ENCODE results near the gene ILDR2.

The ILDR2 gene

DNA sequence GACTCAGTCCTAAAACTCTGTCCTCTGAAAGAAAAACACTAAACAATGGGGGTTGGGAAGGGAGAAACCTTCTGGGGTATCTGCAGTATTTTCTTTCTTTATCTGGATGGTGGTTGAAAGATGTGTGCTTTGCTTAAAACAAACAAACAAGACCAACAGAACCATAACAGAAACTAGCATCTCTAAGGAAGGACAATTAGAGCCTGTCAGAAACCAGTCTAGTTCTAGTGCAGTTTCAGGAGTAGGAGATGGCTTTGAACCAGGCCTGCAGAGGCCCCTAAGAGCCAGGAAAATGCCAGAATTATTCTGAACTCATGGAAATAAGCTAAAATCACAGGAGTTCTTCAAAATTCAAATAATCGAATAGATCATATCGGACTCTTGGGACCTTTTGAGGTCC lies 18.5 kb downstream of the ILDR2 start:
- no peak overlapping the region for H2BK12ac ChIP-seq (ENCODE audit: low read length)
- H3K27ac ChIP-seq (replicated peaks; ENCODE audit: low read length) = no peak overlapping the region
- no peak overlapping the region for H3K4me2 ChIP-seq (ENCODE audit: insufficient read depth, low read length, poor library complexity, severe bottlenecking)
- H3K9me3 ChIP-seq (replicated peaks in 1 of 2; ENCODE audit: control insufficient read depth in 2 of 2, insufficient read depth in 1 of 2, low read depth in 1 of 2, low read length in 2 of 2) = no peaks in the 10 kb centered on the region
- no peak overlapping the region for H3K4me3 ChIP-seq (ENCODE audit: low read length in 2 of 2)
- peaks cover 0 to 3% (median 0%) of the 10 kb centered on the region in 3 experiments for H3K27me3 ChIP-seq (ENCODE audit: control insufficient read depth in 3 of 3, insufficient read depth in 3 of 3, low read depth in 1 of 3, low read length in 3 of 3)
- no peak overlapping the region for H3K9ac ChIP-seq (ENCODE audit: low read depth, low read length, poor library complexity)
- H4K91ac ChIP-seq (ENCODE audit: low read depth, low read length, poor library complexity) = no peak overlapping the region
- no peak overlapping the region for H3K18ac ChIP-seq (ENCODE audit: low read length)
- no peak overlapping the region for H3K14ac ChIP-seq (ENCODE audit: low read length)
- H3K4ac ChIP-seq (ENCODE audit: low read length) = no peak overlapping the region
- H3K4me1 ChIP-seq (ENCODE audit: control insufficient read depth in 2 of 2, insufficient read depth in 1 of 2, low read depth in 1 of 2, low read length in 2 of 2) = peaks cover 7 to 12% of the 10 kb centered on the region in 2 donors
- WGBS, 2 donors (ENCODE audit: extremely low coverage in 2 of 2, insufficient read length in 2 of 2, insufficient replicate concordance in 1 of 2) = no CpG with 5 or more reads among the region's 2 CpGs
- H3K79me1 ChIP-seq (ENCODE audit: low read depth, low read length) = no peaks in the 10 kb centered on the region
- no peak overlapping the region for H2BK15ac ChIP-seq (ENCODE audit: low read length)
- H2BK5ac ChIP-seq (ENCODE audit: low read length) = no peak overlapping the region
- no peak overlapping the region for H2AFZ ChIP-seq (ENCODE audit: low read length)
- DNase-seq (ENCODE audit: low spot score) = no peak
- H3K36me3 ChIP-seq (replicated peaks in 1 of 2; ENCODE audit: control insufficient read depth in 2 of 2, insufficient read depth in 2 of 2, low read length in 2 of 2) = peaks cover 3 to 22% of the 10 kb centered on the region in 2 donors
- no peak overlapping the region for H4K8ac ChIP-seq (ENCODE audit: low read depth, low read length)
- no peak overlapping the region for H3K23ac ChIP-seq (ENCODE audit: low read depth, low read length, poor library complexity)
- no peak overlapping the region for H2BK120ac ChIP-seq (ENCODE audit: low read depth, low read length)
- H2AK5ac ChIP-seq (ENCODE audit: low read depth, low read length) = no peak overlapping the region

DNA sequence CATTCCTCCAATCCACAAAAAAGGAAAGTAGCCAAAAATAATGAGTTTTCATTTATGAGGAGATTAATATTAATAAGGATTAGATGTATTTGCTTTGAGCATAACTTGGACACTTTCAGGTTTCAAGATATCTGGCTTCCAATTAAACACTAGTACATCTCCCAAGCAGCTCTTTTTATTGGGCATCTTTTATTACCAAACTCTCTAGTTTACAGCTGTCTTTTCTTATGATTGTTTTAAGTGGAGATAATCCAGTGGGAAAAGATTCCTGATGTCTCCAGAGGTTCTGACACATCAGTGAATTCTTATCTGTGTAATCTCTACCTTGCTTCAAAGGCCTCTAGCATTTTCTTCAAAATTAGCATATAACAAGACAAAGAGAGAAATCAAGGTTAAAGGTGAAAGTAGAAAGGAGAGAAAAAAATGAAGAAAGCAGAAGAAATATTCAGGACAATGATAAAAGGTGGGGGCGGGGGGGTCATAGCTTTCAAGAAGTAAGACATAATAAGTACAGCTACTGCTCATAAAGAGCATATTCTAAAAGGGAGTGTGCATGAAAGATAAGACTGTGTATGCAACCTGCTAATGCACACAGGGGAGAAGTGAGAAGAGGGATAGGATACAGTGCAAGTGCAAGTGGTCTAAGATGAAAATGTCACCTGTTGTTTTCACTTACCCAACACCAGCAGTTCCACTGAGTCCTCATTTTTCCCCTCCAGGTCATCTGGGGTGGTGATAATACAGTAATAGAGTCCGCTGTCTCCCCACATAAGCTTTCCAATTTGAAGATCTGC lies 19.1 kb downstream of the ILDR2 start:
- no peak overlapping the region for H2BK5ac ChIP-seq (ENCODE audit: low read length)
- H2BK120ac ChIP-seq (ENCODE audit: low read depth, low read length) = no peak overlapping the region
- no peaks in the 10 kb centered on the region for H3K79me1 ChIP-seq (ENCODE audit: low read depth, low read length)
- no peak overlapping the region for H2BK12ac ChIP-seq (ENCODE audit: low read length)
- no peak overlapping the region for H2AK5ac ChIP-seq (ENCODE audit: low read depth, low read length)
- no peak overlapping the region for H3K18ac ChIP-seq (ENCODE audit: low read length)
- H3K36me3 ChIP-seq (replicated peaks in 1 of 2; ENCODE audit: control insufficient read depth in 2 of 2, insufficient read depth in 2 of 2, low read length in 2 of 2) = peaks cover 3 to 22% of the 10 kb centered on the region in 2 donors
- H4K91ac ChIP-seq (ENCODE audit: low read depth, low read length, poor library complexity) = no peak overlapping the region
- H3K4me2 ChIP-seq (ENCODE audit: insufficient read depth, low read length, poor library complexity, severe bottlenecking) = no peak overlapping the region
- no peak overlapping the region for H2AFZ ChIP-seq (ENCODE audit: low read length)
- H4K8ac ChIP-seq (ENCODE audit: low read depth, low read length) = no peak overlapping the region
- H3K4me1 ChIP-seq (ENCODE audit: control insufficient read depth in 2 of 2, insufficient read depth in 1 of 2, low read depth in 1 of 2, low read length in 2 of 2) = peaks cover 7 to 19% of the 10 kb centered on the region in 2 donors
- H3K27me3 ChIP-seq (ENCODE audit: control insufficient read depth in 3 of 3, insufficient read depth in 3 of 3, low read depth in 1 of 3, low read length in 3 of 3) = peaks cover 0 to 3% (median 0%) of the 10 kb centered on the region in 3 experiments
- H3K9ac ChIP-seq (ENCODE audit: low read depth, low read length, poor library complexity) = no peak overlapping the region
- no peak overlapping the region for H2BK15ac ChIP-seq (ENCODE audit: low read length)
- H3K9me3 ChIP-seq (replicated peaks in 1 of 2; ENCODE audit: control insufficient read depth in 2 of 2, insufficient read depth in 1 of 2, low read depth in 1 of 2, low read length in 2 of 2) = no peaks in the 10 kb centered on the region
- no peak overlapping the region for H3K27ac ChIP-seq (replicated peaks; ENCODE audit: low read length)
- no peak for DNase-seq (ENCODE audit: low spot score)
- H3K23ac ChIP-seq (ENCODE audit: low read depth, low read length, poor library complexity) = no peak overlapping the region
- no peak overlapping the region for H3K4ac ChIP-seq (ENCODE audit: low read length)
- H3K4me3 ChIP-seq (ENCODE audit: low read length in 2 of 2) = no peak overlapping the region
- no CpG with 5 or more reads among the region's 2 CpGs for WGBS, 2 donors (ENCODE audit: extremely low coverage in 2 of 2, insufficient read length in 2 of 2, insufficient replicate concordance in 1 of 2)
- no peak overlapping the region for H3K14ac ChIP-seq (ENCODE audit: low read length)

DNA sequence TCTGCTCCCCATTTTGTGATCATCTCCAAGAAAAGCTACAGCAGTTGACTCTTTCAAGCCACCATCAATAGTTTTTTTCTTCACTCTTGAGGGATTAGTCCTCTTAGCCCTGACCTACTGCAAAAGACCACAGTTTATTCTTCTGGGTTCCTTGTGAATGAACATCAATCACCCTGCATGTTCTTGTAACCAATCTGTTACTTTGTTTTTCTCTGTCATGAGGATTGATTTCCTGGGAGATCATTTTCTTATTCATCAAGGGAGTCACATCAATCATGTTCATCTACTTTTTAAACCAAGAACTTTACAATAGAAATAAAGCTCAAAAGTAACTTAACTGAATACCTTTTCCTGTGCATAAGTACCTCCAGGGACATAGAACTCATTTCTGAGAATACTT lies 21.8 kb downstream of the ILDR2 start:
- no peak overlapping the region for H3K9ac ChIP-seq (ENCODE audit: low read depth, low read length, poor library complexity)
- H3K4me2 ChIP-seq (ENCODE audit: insufficient read depth, low read length, poor library complexity, severe bottlenecking) = no peak overlapping the region
- no peak overlapping the region for H3K14ac ChIP-seq (ENCODE audit: low read length)
- H3K23ac ChIP-seq (ENCODE audit: low read depth, low read length, poor library complexity) = no peak overlapping the region
- H3K79me1 ChIP-seq (ENCODE audit: low read depth, low read length) = no peaks in the 10 kb centered on the region
- DNase-seq (ENCODE audit: low spot score) = no peak
- H2BK15ac ChIP-seq (ENCODE audit: low read length) = no peak overlapping the region
- H3K4ac ChIP-seq (ENCODE audit: low read length) = no peak overlapping the region
- H4K91ac ChIP-seq (ENCODE audit: low read depth, low read length, poor library complexity) = no peak overlapping the region
- peaks cover 0 to 3% (median 0%) of the 10 kb centered on the region in 3 experiments for H3K27me3 ChIP-seq (ENCODE audit: control insufficient read depth in 3 of 3, insufficient read depth in 3 of 3, low read depth in 1 of 3, low read length in 3 of 3)
- no peak overlapping the region for H4K8ac ChIP-seq (ENCODE audit: low read depth, low read length)
- no peak overlapping the region for H2BK120ac ChIP-seq (ENCODE audit: low read depth, low read length)
- no peak overlapping the region for H2BK5ac ChIP-seq (ENCODE audit: low read length)
- no peak overlapping the region for H3K18ac ChIP-seq (ENCODE audit: low read length)
- no peaks in the 10 kb centered on the region for H3K9me3 ChIP-seq (replicated peaks in 1 of 2; ENCODE audit: control insufficient read depth in 2 of 2, insufficient read depth in 1 of 2, low read depth in 1 of 2, low read length in 2 of 2)
- H2AFZ ChIP-seq (ENCODE audit: low read length) = no peak overlapping the region
- H2AK5ac ChIP-seq (ENCODE audit: low read depth, low read length) = no peak overlapping the region
- no peak overlapping the region for H2BK12ac ChIP-seq (ENCODE audit: low read length)
- no peak overlapping the region for H3K27ac ChIP-seq (replicated peaks; ENCODE audit: low read length)
- no peak overlapping the region for H3K4me3 ChIP-seq (ENCODE audit: low read length in 2 of 2)
- H3K4me1 ChIP-seq (ENCODE audit: control insufficient read depth in 2 of 2, insufficient read depth in 1 of 2, low read depth in 1 of 2, low read length in 2 of 2) = peaks cover 24 to 44% of the 10 kb centered on the region in 2 donors
- peaks cover 3 to 22% of the 10 kb centered on the region in 2 donors for H3K36me3 ChIP-seq (replicated peaks in 1 of 2; ENCODE audit: control insufficient read depth in 2 of 2, insufficient read depth in 2 of 2, low read length in 2 of 2)

DNA sequence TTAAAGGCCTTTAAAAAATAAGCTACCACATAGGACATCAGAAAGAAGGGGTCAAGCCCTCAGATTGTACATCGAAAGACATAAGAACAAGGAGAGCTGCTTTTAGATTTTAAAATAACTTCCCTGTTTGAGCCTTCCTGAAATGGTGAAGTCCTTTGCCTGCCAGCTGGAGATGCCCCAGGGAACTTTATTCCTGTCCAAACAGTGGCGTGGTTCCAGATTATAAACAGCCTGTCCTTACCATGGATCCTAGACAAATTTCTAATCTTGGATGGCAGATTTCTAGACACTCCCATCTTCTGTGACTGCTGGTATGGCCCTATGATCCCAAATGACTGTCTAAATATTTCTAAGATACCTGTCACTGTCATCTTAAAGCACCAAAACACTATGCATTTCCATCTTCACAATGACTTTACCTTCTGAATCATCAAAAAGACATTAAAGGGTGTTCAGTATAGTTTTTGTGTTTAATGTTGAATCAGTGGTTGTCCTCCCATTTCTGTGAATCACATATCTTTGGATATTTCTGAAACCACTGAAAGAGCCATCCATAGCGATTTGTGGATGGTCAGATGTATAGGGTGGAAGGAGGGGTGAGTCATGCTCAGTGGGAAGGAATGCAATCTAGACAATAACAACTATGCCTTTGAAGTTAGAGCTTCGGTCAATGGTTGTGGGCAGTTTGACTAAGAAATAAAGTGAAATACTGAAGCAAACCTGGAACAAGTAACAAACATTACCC lies 23.2 kb downstream of the ILDR2 start:
- Histone ChIP-seq H3K4ac (ENCODE audit: low read length) (no peak overlapping the region), H4K8ac (ENCODE audit: low read depth, low read length) (no peak overlapping the region), H3K9me3 (replicated peaks in 1 of 2; ENCODE audit: control insufficient read depth in 2 of 2, insufficient read depth in 1 of 2, low read depth in 1 of 2, low read length in 2 of 2) (no peaks in the 10 kb centered on the region), H3K4me1 (ENCODE audit: control insufficient read depth in 2 of 2, insufficient read depth in 1 of 2, low read depth in 1 of 2, low read length in 2 of 2) (peaks cover 32 to 54% of the 10 kb centered on the region in 2 donors), H3K9ac (ENCODE audit: low read depth, low read length, poor library complexity) (no peak overlapping the region), H4K91ac (ENCODE audit: low read depth, low read length, poor library complexity) (peak overlapping the region; percentile 35), H3K36me3 (replicated peaks in 1 of 2; ENCODE audit: control insufficient read depth in 2 of 2, insufficient read depth in 2 of 2, low read length in 2 of 2) (peaks cover 2 to 13% of the 10 kb centered on the region in 2 donors), H2BK120ac (ENCODE audit: low read depth, low read length) (no peak overlapping the region), H3K18ac (ENCODE audit: low read length) (no peak overlapping the region), H3K23ac (ENCODE audit: low read depth, low read length, poor library complexity) (no peak overlapping the region), H3K79me1 (ENCODE audit: low read depth, low read length) (no peaks in the 10 kb centered on the region), H2BK15ac (ENCODE audit: low read length) (no peak overlapping the region), H2AFZ (ENCODE audit: low read length) (no peak overlapping the region), H3K27me3 (ENCODE audit: control insufficient read depth in 3 of 3, insufficient read depth in 3 of 3, low read depth in 1 of 3, low read length in 3 of 3) (no peaks in the 10 kb centered on the region), H2BK12ac (ENCODE audit: low read length) (peak overlapping the region; percentile 63), H3K4me2 (ENCODE audit: insufficient read depth, low read length, poor library complexity, severe bottlenecking) (no peak overlapping the region), H3K14ac (ENCODE audit: low read length) (no peak overlapping the region), H2BK5ac (ENCODE audit: low read length) (no peak overlapping the region), H3K4me3 (ENCODE audit: low read length in 2 of 2) (no peak overlapping the region), H3K27ac (replicated peaks; ENCODE audit: low read length) (peak overlapping the region; percentile 44), H2AK5ac (ENCODE audit: low read depth, low read length) (no peak overlapping the region)
- WGBS, 2 donors (ENCODE audit: extremely low coverage in 2 of 2, insufficient read length in 2 of 2, insufficient replicate concordance in 1 of 2) = no CpG with 5 or more reads among the region's 4 CpGs
- DNase-seq (ENCODE audit: low spot score) = no peak

All from neuronal stem cell (in vitro differentiated cells).